HepG2 (cell line): Measurements from ENCODE around the gene ANKRD11. TPM values are rescaled to one million over a fixed set of nuclear protein-coding genes. Genes with fewer than 3 reads are reported as not detected.
A peak's percentile ranks its signal among the peaks of the same experiment; 100 is the strongest.

Experiments
- ARNT ChIP-seq: fragments of 450-650 bp; IDR thresholded peaks from 2 replicates; pipeline ENCODE4 v1.6.1; 2017
- CBX1 ChIP-seq: IDR thresholded peaks from one replicate; pipeline ENCODE4 v1.6.1; 2016; ENCODE audit warnings: antibody characterized with exemption, low read depth
- FIP1L1 ChIP-seq: fragments of 200-400 bp; formaldehyde crosslinking; IDR thresholded peaks from 2 replicates; pipeline ENCODE4 v1.6.1; 2018; ENCODE audit warnings: low read depth, mild to moderate bottlenecking, low read length, moderate library complexity, borderline replicate concordance; ENCODE audit not compliant: insufficient read depth
- GABPA ChIP-seq, 2 experiments: IDR thresholded peaks; 2 replicates each; pipeline ENCODE4 v1.6.1; 2011 to 2016; ENCODE audit warnings: low read depth in 2 of 2, low read length in 1 of 2, missing biosample characterization in 1 of 2, missing genetic modification characterization in 1 of 2
- HDAC2 ChIP-seq: sonication (generic); formaldehyde crosslinking; IDR thresholded peaks from 2 replicates; pipeline ENCODE4 v1.4.0; 2020; ENCODE audit warnings: missing genetic modification reagents
- KDM1A ChIP-seq: IDR thresholded peaks from 2 replicates; pipeline ENCODE4 v1.6.1; 2016; ENCODE audit warnings: missing compliant biosample characterization
- MAFF ChIP-seq: IDR thresholded peaks from 2 replicates; pipeline ENCODE4 v1.6.1; 2011; ENCODE audit warnings: low read depth, low read length, improper control_type of control experiment
- MXD1 ChIP-seq: sonication (generic); formaldehyde crosslinking; IDR thresholded peaks from 2 replicates; pipeline ENCODE4 v1.4.0; 2020; ENCODE audit warnings: mild to moderate bottlenecking, missing genetic modification reagents
- NKX3-1 ChIP-seq: sonication (generic); formaldehyde crosslinking; IDR thresholded peaks from 2 replicates; pipeline ENCODE4 v1.5.0; 2020; ENCODE audit warnings: missing genetic modification reagents
- POLR2G ChIP-seq: fragments of 200-400 bp; formaldehyde crosslinking; IDR thresholded peaks from 2 replicates; pipeline ENCODE4 v1.6.1; 2018; ENCODE audit warnings: mild to moderate bottlenecking, low read depth, low read length, moderate library complexity
- SALL2 ChIP-seq: sonication (generic); formaldehyde crosslinking; IDR thresholded peaks from 2 replicates; pipeline ENCODE4 v1.8.1; 2023; ENCODE audit warnings: mild to moderate bottlenecking, missing genetic modification reagents, inconsistent platforms
- SNRNP70 ChIP-seq: fragments of 200-400 bp; formaldehyde crosslinking; IDR thresholded peaks from 2 replicates; pipeline ENCODE4 v1.6.1; 2017; ENCODE audit warnings: mild to moderate bottlenecking, low read depth, low read length, moderate library complexity
- ZBTB14 ChIP-seq: sonication (generic); formaldehyde crosslinking; IDR thresholded peaks from 2 replicates; pipeline ENCODE4 v1.4.0; 2020; ENCODE audit warnings: missing genetic modification reagents
- ZFP37 ChIP-seq: sonication (generic); formaldehyde crosslinking; IDR thresholded peaks from 2 replicates; pipeline ENCODE4 v1.4.0; 2020; ENCODE audit warnings: missing genetic modification reagents, borderline replicate concordance
- ZNF264 ChIP-seq: sonication (generic); formaldehyde crosslinking; IDR thresholded peaks from 2 replicates; pipeline ENCODE4 v1.4.0; 2020; ENCODE audit warnings: missing genetic modification reagents
- ZNF281 ChIP-seq: sonication (generic); formaldehyde crosslinking; IDR thresholded peaks from 2 replicates; pipeline ENCODE4 v1.4.0; 2020; ENCODE audit warnings: missing genetic modification reagents, borderline replicate concordance
- ZNF496 ChIP-seq: sonication (generic); formaldehyde crosslinking; IDR thresholded peaks from 2 replicates; pipeline ENCODE4 v1.8.1; 2023; ENCODE audit warnings: mild to moderate bottlenecking, moderate library complexity, missing genetic modification reagents; ENCODE audit not compliant: insufficient replicate concordance
- ZNF790 ChIP-seq: sonication (generic); formaldehyde crosslinking; IDR thresholded peaks from 2 replicates; pipeline ENCODE4 v1.8.0; 2022; ENCODE audit warnings: missing genetic modification reagents, mild to moderate bottlenecking, borderline replicate concordance
- polyA plus RNA-seq, 8 experiments: library from polyadenylated mRNA; depleted of rRNA in 3 of 8; stranded (reverse) in 7 of 8; unstranded in 1 of 8; fragments of >200 nt; fragmentation: Illumina TruSeq in 4 of 8; extraction: Trizol in 4 of 8; gene quantifications; 2 replicates each; pipeline versions ENCODE4 v1.2.1 to v1.2.3, GENCODE V29; 2011 to 2016; ENCODE audit warnings: low read depth in 4 of 8, missing spikeins in 1 of 8, mixed read lengths in 1 of 8; ENCODE audit not compliant: insufficient read depth in 1 of 8
- total RNA-seq, 5 experiments: library from RNA; depleted of rRNA; stranded (reverse); fragments of >200 nt; fragmentation: Illumina TruSeq; extraction: Trizol; gene quantifications; 2 replicates each; pipeline ENCODE4 v1.2.3, GENCODE V29; 2016; ENCODE audit warnings: low read depth in 1 of 5

ANKRD11 gene
- total and polyA plus RNA-seq, 2 of the 13 experiments (the other 11 are each of a cell fraction or from before 2014, with no cell fraction given) = 21.4 to 38.4 TPM

- TF ChIP-seq ZFP37 (0 out of 2 replicates have a peak, but pooled peaks have one; percentile 42), CBX1 (no peak), GABPA (IDR thresholded peaks at IDR 0.05; ENCODE audit: low read depth, low read length) (no peak), GABPA (CRISPR knock-in tag; IDR thresholded peaks at IDR 0.05; ENCODE audit: low read depth) (peak; percentile 72), ZNF281 (CRISPR knock-in tag) (peak; percentile 52; the same call in 1 of the 2 replicates), SNRNP70 (no peak), POLR2G (no peak), NKX3-1 (peak; percentile 57; the same call in 1 of the 2 replicates), ZNF496 (CRISPR knock-in tag) (no peak), FIP1L1 (no peak), ZNF790 (CRISPR knock-in tag) (no peak), SALL2 (CRISPR knock-in tag) (no peak), MXD1 (no peak), MAFF (peak; percentile 66), ZBTB14 (no peak), ZNF264 (CRISPR knock-in tag) (0 out of 2 replicates have a peak, but pooled peaks have one; percentile 19), HDAC2 (CRISPR knock-in tag) (peak; percentile 74), ARNT (no peak), KDM1A (CRISPR knock-in tag) (peak; percentile 78; the same call in 1 of the 2 replicates)
- TF ChIP-seq, all 625 proteins: peak for 94
Observed at GRCh38 chr16:89246383-89246902, 243.9 kb downstream of the ANKRD11 start (continued).
